IPS-18a (cell line): ENCODE data around the gene NRP1.

ENCODE experiments used
- H3K27ac ChIP-seq: one replicate; pipeline ENCODE4 v1.5.1; 2013; ENCODE audit warnings: low read length
- H3K27me3 ChIP-seq: one replicate; pipeline ENCODE4 v1.6.1; 2013; ENCODE audit warnings: mild to moderate bottlenecking, low read length; ENCODE audit not compliant: control insufficient read depth, insufficient read depth
- H3K36me3 ChIP-seq: one replicate; pipeline ENCODE4 v1.6.1; 2013; ENCODE audit warnings: low read depth, low read length; ENCODE audit not compliant: control insufficient read depth
- H3K4me1 ChIP-seq: one replicate; pipeline ENCODE4 v1.6.1; 2013; ENCODE audit warnings: low read depth, low read length; ENCODE audit not compliant: control insufficient read depth
- H3K4me3 ChIP-seq: one replicate; pipeline ENCODE4 v1.5.1; 2013; ENCODE audit warnings: low read length
- H3K9ac ChIP-seq: one replicate; pipeline ENCODE4 v1.6.1; 2013; ENCODE audit warnings: mild to moderate bottlenecking, low read length, moderate library complexity
- H3K9me3 ChIP-seq: one replicate; pipeline ENCODE4 v1.6.1; 2013; ENCODE audit warnings: low read depth, low read length; ENCODE audit not compliant: control insufficient read depth

NRP1 gene

DNA sequence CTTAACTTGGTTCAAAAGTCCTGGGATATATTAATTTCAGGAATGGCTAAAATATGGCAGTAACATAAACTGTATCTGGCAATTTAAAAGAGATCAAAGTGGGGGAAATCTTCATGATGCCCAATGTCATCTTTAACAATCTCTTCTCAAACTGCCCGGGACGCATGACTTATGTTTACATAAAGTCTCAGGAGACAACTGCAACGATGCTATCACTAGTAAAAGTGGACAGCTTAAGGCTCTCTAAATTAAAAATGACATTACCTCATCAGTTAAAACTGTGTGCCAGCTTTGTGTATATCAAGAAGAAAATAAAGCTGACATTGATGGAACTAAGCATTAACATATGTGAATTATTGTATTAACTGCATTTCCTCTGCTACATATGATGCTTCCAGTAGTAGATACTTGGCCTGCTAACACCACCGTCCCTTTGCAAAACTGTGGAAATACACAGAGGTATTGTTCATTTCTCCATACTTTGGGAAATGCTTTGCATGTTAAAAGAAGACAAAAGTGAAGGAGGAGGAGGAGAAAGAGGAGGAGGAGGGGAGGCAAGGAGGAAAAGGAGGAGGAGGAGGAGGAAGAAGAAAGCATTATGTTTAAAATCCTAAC, 62.4 kb downstream of the NRP1 start:
- H3K27ac ChIP-seq, result no peak overlapping the region
- H3K9me3 ChIP-seq, result no peaks in the 10 kb centered on the region
- no peak overlapping the region for H3K9ac ChIP-seq
- no peaks in the 10 kb centered on the region for H3K27me3 ChIP-seq
- H3K4me1 ChIP-seq, result peaks cover 24% of the 10 kb centered on the region
- no peak overlapping the region for H3K4me3 ChIP-seq
- H3K36me3 ChIP-seq, result no peaks in the 10 kb centered on the region

- Histone ChIP-seq H3K27ac (no peak overlapping the region), H3K4me1 (peaks cover 24% of the 10 kb centered on the region), H3K4me3 (no peak overlapping the region), H3K27me3 (no peaks in the 10 kb centered on the region), H3K36me3 (no peaks in the 10 kb centered on the region), H3K9ac (no peak overlapping the region), H3K9me3 (no peaks in the 10 kb centered on the region)
Measured at GRCh38 chr10:33270971-33271370, 63.5 kb downstream of the NRP1 start.

- H3K9me3 ChIP-seq, result no peaks in the 10 kb centered on the region
- no peaks in the 10 kb centered on the region for H3K27me3 ChIP-seq
- H3K36me3 ChIP-seq, result no peaks in the 10 kb centered on the region
- no peak overlapping the region for H3K27ac ChIP-seq
- H3K4me3 ChIP-seq, result no peak overlapping the region
- no peak overlapping the region for H3K9ac ChIP-seq
- peaks cover 15% of the 10 kb centered on the region for H3K4me1 ChIP-seq
Measured at GRCh38 chr10:33267708-33268107, 66.8 kb downstream of the NRP1 start.

GRCh38 chr10:33265621-33266020, 68.8 kb downstream of the NRP1 start:
- Histone ChIP-seq H3K4me1 (no peaks in the 10 kb centered on the region), H3K27ac (no peak overlapping the region), H3K9me3 (no peaks in the 10 kb centered on the region), H3K4me3 (no peak overlapping the region), H3K27me3 (no peaks in the 10 kb centered on the region), H3K9ac (no peak overlapping the region), H3K36me3 (no peaks in the 10 kb centered on the region)

DNA sequence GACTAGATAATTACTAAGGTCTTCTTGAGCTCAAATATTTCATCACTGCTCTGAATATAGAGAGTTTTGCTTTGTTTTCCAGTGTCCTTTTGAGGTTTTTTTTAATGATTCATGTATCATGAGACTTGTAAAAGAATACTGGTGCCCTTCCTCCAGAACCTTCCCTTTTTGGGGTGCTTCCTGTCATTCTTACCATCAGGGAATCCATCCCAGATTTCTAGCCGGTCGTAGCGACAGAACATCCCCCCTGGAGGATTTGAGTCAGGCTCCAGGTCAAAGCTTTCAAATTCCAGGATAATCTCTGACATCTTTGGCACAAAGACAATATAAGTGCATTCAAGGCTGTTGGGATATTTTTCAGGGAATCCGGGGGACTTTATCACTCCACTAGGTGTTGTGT, 71.0 kb downstream of the NRP1 start:
- Histone ChIP-seq H3K4me1 (peaks cover 8% of the 10 kb centered on the region), H3K36me3 (no peaks in the 10 kb centered on the region), H3K27me3 (no peaks in the 10 kb centered on the region), H3K27ac (no peak overlapping the region), H3K9ac (no peak overlapping the region), H3K4me3 (no peak overlapping the region), H3K9me3 (no peaks in the 10 kb centered on the region)

- H3K4me1 ChIP-seq, result peaks cover 10% of the 10 kb centered on the region
- H3K27ac ChIP-seq, result no peak overlapping the region
- H3K27me3 ChIP-seq, result no peaks in the 10 kb centered on the region
- H3K9me3 ChIP-seq, result no peaks in the 10 kb centered on the region
- H3K36me3 ChIP-seq, result no peaks in the 10 kb centered on the region
- no peak overlapping the region for H3K9ac ChIP-seq
- H3K4me3 ChIP-seq, result no peak overlapping the region
Measured at GRCh38 chr10:33262871-33263270, 71.6 kb downstream of the NRP1 start.

DNA sequence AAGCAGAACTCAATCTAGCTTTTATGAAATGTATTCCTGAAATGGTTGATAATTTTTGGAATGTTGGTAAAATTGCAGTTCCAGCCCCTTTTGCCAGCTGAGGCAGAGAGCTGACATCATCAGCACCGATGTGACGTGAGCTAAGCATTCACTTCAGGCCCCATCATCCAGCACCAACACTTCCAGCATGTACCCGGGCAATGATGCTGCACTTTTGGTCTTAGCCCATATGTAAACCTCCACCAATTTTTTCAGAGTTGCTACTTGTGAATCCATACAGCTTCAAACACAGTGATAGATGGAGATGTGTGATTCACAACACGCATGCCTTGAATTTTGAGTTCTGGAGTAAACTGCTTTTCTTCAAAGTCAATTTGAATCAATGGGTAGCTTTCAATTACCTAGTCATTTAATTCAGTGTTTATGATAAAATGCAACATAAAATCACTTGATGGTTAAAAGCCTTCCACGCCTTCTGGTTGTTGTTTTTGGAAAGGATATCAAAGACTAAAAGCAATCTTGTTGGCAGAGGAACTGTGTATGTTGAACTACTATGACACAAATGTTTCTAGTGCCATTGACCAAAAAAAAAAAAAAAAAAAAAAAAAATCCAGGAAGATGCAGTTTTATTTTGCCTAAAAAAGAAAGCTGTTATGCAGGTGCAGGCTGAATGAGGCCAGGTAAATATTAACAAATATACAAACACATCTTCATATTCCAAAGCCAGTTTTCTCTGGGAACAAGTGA, 73.9 kb downstream of the NRP1 start:
- no peaks in the 10 kb centered on the region for H3K27me3 ChIP-seq
- H3K36me3 ChIP-seq, result no peaks in the 10 kb centered on the region
- H3K4me3 ChIP-seq, result no peak overlapping the region
- no peaks in the 10 kb centered on the region for H3K9me3 ChIP-seq
- H3K27ac ChIP-seq, result no peak overlapping the region
- H3K4me1 ChIP-seq, result peaks cover 10% of the 10 kb centered on the region
- H3K9ac ChIP-seq, result no peak overlapping the region

DNA sequence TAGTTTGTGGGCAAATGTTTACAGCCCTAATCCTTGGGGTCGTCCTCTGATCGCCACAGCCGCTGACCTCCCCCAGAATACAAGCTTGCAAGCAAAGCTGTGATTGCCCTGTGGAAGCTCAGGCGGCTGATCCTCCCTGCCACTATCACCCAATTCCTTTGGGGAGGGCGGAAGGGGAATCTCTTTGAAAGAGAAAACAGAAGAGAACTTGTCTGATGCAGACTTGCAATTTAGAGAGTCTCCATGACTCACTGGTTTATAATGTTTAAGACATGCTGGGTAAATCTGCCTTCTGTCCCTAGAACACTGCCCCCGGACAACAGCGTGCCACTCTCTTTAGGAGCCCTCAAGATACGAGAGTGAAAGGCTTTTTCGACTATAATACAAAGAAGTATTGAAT, 75.5 kb downstream of the NRP1 start:
- H3K9me3 ChIP-seq, result no peaks in the 10 kb centered on the region
- H3K9ac ChIP-seq, result no peak overlapping the region
- H3K27ac ChIP-seq, result no peak overlapping the region
- H3K4me1 ChIP-seq, result peaks cover 10% of the 10 kb centered on the region
- H3K36me3 ChIP-seq, result no peaks in the 10 kb centered on the region
- H3K27me3 ChIP-seq, result no peaks in the 10 kb centered on the region
- H3K4me3 ChIP-seq, result no peak overlapping the region

DNA sequence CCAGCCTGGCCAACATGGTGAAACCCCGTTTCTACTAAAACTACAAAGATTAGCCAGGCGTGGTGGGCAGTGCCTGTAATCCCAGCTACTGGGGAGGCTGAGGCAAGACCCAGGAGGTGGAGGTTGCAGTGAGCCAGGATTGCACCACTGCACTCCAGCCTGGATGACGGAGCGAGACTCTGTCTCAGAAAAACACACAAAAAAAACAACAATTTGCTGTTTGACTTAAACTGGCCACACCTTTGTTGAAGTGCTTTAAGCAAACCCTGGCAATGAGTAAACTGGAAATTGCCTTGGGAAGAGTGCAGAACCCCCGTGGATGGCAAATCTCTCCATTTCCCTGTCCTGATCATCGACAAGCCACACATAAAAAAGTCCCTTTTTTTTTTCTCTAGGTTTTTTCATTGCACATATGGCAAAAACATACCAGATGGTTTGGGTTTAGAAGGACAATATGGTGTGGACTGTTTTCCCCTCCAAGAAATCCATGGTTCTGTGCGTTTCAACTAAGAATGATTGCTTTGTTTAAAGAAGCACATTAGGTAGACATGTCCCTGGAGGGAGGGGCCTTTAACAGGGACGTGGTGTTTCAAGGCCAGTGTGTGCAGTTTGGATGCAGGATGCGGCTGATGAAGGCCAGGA, 76.9 kb downstream of the NRP1 start:
- Histone ChIP-seq H3K9ac (no peak overlapping the region), H3K4me1 (peaks cover 10% of the 10 kb centered on the region), H3K4me3 (no peak overlapping the region), H3K9me3 (no peaks in the 10 kb centered on the region), H3K27ac (no peak overlapping the region), H3K27me3 (no peaks in the 10 kb centered on the region), H3K36me3 (no peaks in the 10 kb centered on the region)

- H3K9ac ChIP-seq, result no peak overlapping the region
- no peaks in the 10 kb centered on the region for H3K27me3 ChIP-seq
- H3K9me3 ChIP-seq, result no peaks in the 10 kb centered on the region
- H3K27ac ChIP-seq, result no peak overlapping the region
- H3K4me3 ChIP-seq, result no peak overlapping the region
- H3K4me1 ChIP-seq, result peaks cover 10% of the 10 kb centered on the region
- no peaks in the 10 kb centered on the region for H3K36me3 ChIP-seq
Measured at GRCh38 chr10:33256458-33256857, 78.0 kb downstream of the NRP1 start.

- no peaks in the 10 kb centered on the region for H3K27me3 ChIP-seq
- no peak overlapping the region for H3K27ac ChIP-seq
- H3K9me3 ChIP-seq, result no peaks in the 10 kb centered on the region
- peaks cover 10% of the 10 kb centered on the region for H3K4me1 ChIP-seq
- no peak overlapping the region for H3K9ac ChIP-seq
- no peak overlapping the region for H3K4me3 ChIP-seq
- H3K36me3 ChIP-seq, result no peaks in the 10 kb centered on the region
Measured at GRCh38 chr10:33254556-33255160, 79.8 kb downstream of the NRP1 start.
